SK-N-SH treated with all-trans-retinoic acid at 6 μM for 48 hours (cell line): ENCODE results near the gene LSM3.

ENCODE experiments used
- ATAC-seq: fragments of 200-7000 bp; cut with Tn5 transposase; 3 replicates; pipeline ENCODE4 v1.9.1; 2020; ENCODE audit warnings: mild to moderate bottlenecking, moderate library complexity
- ARNTL ChIP-seq: fragments of 450-650 bp; formaldehyde crosslinking; IDR thresholded peaks from 2 replicates; pipeline ENCODE4 v1.5.0; 2020; ENCODE audit warnings: low read depth, mild to moderate bottlenecking, moderate library complexity, borderline replicate concordance
- BACH2 ChIP-seq: fragments of 250-450 bp; sonication (Bioruptor Pico); IDR thresholded peaks from 2 replicates; pipeline ENCODE4 v1.9.0; 2021; ENCODE audit warnings: mild to moderate bottlenecking, borderline replicate concordance
- CSDC2 ChIP-seq: fragments of 250-450 bp; sonication (Bioruptor Pico); IDR thresholded peaks from 2 replicates; pipeline ENCODE4 v1.5.0; 2020; ENCODE audit warnings: mild to moderate bottlenecking, moderate library complexity
- CSRNP3 ChIP-seq: fragments of 250-450 bp; sonication (Bioruptor Pico); IDR thresholded peaks from 2 replicates; pipeline ENCODE4 v1.5.1; 2021; ENCODE audit warnings: mild to moderate bottlenecking, moderate library complexity
- ESRRG ChIP-seq: fragments of 250-450 bp; sonication (Bioruptor Pico); IDR thresholded peaks from 2 replicates; pipeline ENCODE4 v1.6.1; 2021; ENCODE audit warnings: mild to moderate bottlenecking
- ISL1 ChIP-seq: fragments of 250-450 bp; sonication (Bioruptor Pico); IDR thresholded peaks from 2 replicates; pipeline ENCODE4 v2.1.2; 2022; ENCODE audit warnings: mild to moderate bottlenecking, moderate library complexity
- OSR1 ChIP-seq: fragments of 250-450 bp; sonication (Bioruptor Pico); IDR thresholded peaks from 2 replicates; pipeline ENCODE4 v1.8.0; 2022; ENCODE audit warnings: moderate library complexity, mild to moderate bottlenecking, inconsistent platforms
- POU6F1 ChIP-seq: fragments of 250-450 bp; sonication (Bioruptor Pico); IDR thresholded peaks from 2 replicates; pipeline ENCODE4 v1.8.0; 2021; ENCODE audit warnings: low read depth, mild to moderate bottlenecking, moderate library complexity, borderline replicate concordance
- PPARA ChIP-seq: fragments of 250-450 bp; sonication (Bioruptor Pico); IDR thresholded peaks from 2 replicates; pipeline ENCODE4 v1.5.0; 2020; ENCODE audit warnings: mild to moderate bottlenecking, borderline replicate concordance
- RARB ChIP-seq: fragments of 250-450 bp; sonication (Bioruptor Pico); IDR thresholded peaks from 2 replicates; pipeline ENCODE4 v1.8.0; 2021; ENCODE audit warnings: mild to moderate bottlenecking, moderate library complexity
- SNAI2 ChIP-seq: fragments of 250-450 bp; sonication (Bioruptor Pico); IDR thresholded peaks from 2 replicates; pipeline ENCODE4 v1.5.0; 2020; ENCODE audit warnings: mild to moderate bottlenecking, moderate library complexity
- TOX ChIP-seq: fragments of 250-450 bp; sonication (Bioruptor Pico); IDR thresholded peaks from 2 replicates; pipeline ENCODE4 v1.8.0; 2021; ENCODE audit warnings: mild to moderate bottlenecking, moderate library complexity, borderline replicate concordance
- TSHZ2 ChIP-seq: fragments of 250-450 bp; sonication (Bioruptor Pico); IDR thresholded peaks from 2 replicates; pipeline ENCODE4 v1.5.0; 2020; ENCODE audit warnings: mild to moderate bottlenecking, moderate library complexity
- ZC3H10 ChIP-seq: fragments of 250-450 bp; sonication (Bioruptor Pico); IDR thresholded peaks from 2 replicates; pipeline ENCODE4 v1.5.1; 2021; ENCODE audit warnings: mild to moderate bottlenecking, moderate library complexity
- ZFP3 ChIP-seq: fragments of 250-450 bp; sonication (Bioruptor Pico); IDR thresholded peaks from 2 replicates; pipeline ENCODE4 v1.5.0; 2020; ENCODE audit warnings: mild to moderate bottlenecking, moderate library complexity
- ZFP30 ChIP-seq: fragments of 450-650 bp; formaldehyde crosslinking; IDR thresholded peaks from 2 replicates; pipeline ENCODE4 v1.5.0; 2022; ENCODE audit warnings: mild to moderate bottlenecking, moderate library complexity
- ZNF565 ChIP-seq: fragments of 450-650 bp; formaldehyde crosslinking; conservative IDR thresholded peaks from 2 replicates; pipeline ENCODE4 v1.5.0; 2020; ENCODE audit warnings: low read depth, mild to moderate bottlenecking, moderate library complexity
- ZNF70 ChIP-seq: fragments of 450-650 bp; formaldehyde crosslinking; IDR thresholded peaks from 2 replicates; pipeline ENCODE4 v1.5.0; 2020; ENCODE audit warnings: mild to moderate bottlenecking, moderate library complexity
- ZNF8 ChIP-seq: fragments of 450-650 bp; formaldehyde crosslinking; IDR thresholded peaks from 2 replicates; pipeline ENCODE4 v1.5.0; 2020; ENCODE audit warnings: mild to moderate bottlenecking, moderate library complexity
- TF ChIP-seq, protein P1 (sequence below): fragments of 250-450 bp; sonication (Bioruptor Pico); IDR thresholded peaks from 2 replicates; pipeline ENCODE4 v1.5.1; 2020; ENCODE audit warnings: low read depth, mild to moderate bottlenecking, moderate library complexity

Gene LSM3

DNA sequence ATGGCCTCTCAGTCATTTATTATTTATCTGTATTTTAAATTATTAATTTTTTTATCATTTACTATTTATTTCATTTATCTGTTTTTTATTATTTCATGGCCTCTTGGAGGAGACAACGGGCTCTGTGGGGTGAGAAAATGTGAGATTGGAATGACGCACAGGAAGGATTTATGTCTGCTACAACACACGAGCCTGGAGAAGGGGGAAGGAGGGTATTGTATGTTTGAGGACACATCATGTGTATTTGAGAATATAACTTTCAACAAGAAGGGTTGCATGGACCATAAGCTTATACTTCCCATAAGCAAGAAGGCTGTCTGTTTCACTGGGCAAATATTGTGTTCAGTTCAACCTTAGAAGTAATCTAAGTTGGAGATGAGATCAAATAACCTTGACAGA is 31.7 kb downstream of the LSM3 start:
- ATAC-seq, result peak; percentile 20; the same call in 2 of the 3 replicates
- TF ChIP-seq ZNF565 (CRISPR knock-in tag), result no peak
- TF ChIP-seq ZFP30 (CRISPR knock-in tag), result no peak
- TF ChIP-seq, protein P1, sequence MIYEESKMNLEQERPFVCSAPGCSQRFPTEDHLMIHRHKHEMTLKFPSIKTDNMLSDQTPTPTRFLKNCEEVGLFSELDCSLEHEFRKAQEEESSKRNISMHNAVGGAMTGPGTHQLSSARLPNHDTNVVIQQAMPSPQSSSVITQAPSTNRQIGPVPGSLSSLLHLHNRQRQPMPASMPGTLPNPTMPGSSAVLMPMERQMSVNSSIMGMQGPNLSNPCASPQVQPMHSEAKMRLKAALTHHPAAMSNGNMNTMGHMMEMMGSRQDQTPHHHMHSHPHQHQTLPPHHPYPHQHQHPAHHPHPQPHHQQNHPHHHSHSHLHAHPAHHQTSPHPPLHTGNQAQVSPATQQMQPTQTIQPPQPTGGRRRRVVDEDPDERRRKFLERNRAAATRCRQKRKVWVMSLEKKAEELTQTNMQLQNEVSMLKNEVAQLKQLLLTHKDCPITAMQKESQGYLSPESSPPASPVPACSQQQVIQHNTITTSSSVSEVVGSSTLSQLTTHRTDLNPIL (CRISPR knock-in tag), result no peak
- TF ChIP-seq ESRRG (CRISPR knock-in tag), result no peak
- no peak for TF ChIP-seq ZNF70 (CRISPR knock-in tag)
- TF ChIP-seq ARNTL (CRISPR knock-in tag), result no peak
- no peak for TF ChIP-seq CSRNP3 (CRISPR knock-in tag)
- no peak for TF ChIP-seq RARB
- no peak for TF ChIP-seq ZC3H10 (CRISPR knock-in tag)

DNA sequence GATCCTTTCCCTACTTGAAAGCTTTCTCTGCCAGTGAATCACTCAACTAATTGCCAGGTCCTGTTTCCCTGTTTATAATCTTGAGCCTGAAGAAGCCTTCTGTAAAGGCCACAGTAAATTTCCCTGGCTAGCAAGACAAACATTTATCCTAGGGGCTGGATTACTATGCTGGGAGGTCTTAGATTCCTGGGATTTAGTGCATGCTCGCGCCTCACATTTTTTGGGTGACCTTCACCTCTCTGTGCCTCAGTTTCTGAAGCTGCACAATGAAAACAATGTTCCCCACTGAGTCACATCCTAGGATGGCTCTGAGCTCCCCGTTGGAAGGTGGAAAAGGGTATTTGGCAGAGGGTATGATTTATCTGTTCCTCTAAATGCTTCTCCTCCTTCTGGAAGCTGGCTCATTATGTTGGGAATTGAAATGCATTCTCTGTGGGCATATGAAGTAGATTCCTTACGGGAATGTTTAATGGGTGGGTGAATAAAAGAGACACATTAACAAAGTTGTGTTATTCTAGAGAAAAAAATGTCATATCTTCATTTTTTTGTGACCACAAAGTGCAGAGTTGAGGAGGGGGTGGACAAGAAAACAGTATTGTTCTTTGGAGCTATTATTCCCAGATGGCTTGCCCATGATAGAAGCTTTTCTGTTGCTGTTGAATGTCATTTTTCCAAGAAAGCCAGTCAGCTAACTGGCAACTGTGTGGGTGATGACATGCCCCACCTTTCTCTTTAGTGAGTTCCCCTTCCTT is 32.4 kb downstream of the LSM3 start:
- TF ChIP-seq ISL1 (peak; percentile 85), TOX (CRISPR knock-in tag) (peak; percentile 40; the same call in 1 of the 2 replicates), ZFP30 (CRISPR knock-in tag) (no peak), ZFP3 (CRISPR knock-in tag) (0 out of 2 replicates have a peak, but pooled peaks have one; percentile 15), POU6F1 (CRISPR knock-in tag) (no peak), ZC3H10 (CRISPR knock-in tag) (peak; percentile 79; the same call in 1 of the 2 replicates), OSR1 (CRISPR knock-in tag) (peak; percentile 96)
- peak; percentile 70 for ATAC-seq

- TF ChIP-seq SNAI2 (no peak), ZNF8 (CRISPR knock-in tag) (no peak), ISL1 (no peak), PPARA (no peak), ZNF70 (CRISPR knock-in tag) (no peak), ZNF565 (CRISPR knock-in tag) (no peak), BACH2 (no peak), ZFP3 (CRISPR knock-in tag) (no peak), CSDC2 (CRISPR knock-in tag) (no peak), POU6F1 (CRISPR knock-in tag) (no peak), TSHZ2 (CRISPR knock-in tag) (no peak)
- TF ChIP-seq, protein P1 (CRISPR knock-in tag), result no peak
- ATAC-seq, result no peak
These were observed 33.0 kb downstream of the LSM3 start for GRCh38 chr3:14211621-14212020.
